H9 (cell line): ENCODE measurements around the gene TPCN2. TPM values are rescaled to one million over a fixed set of nuclear protein-coding genes. Genes with fewer than 3 reads are reported as not detected.

Experiments
- DNase-seq: peaks from one replicate; pipeline ENCODE4 v3.0.0-alpha.2; 2017
- H2AFZ ChIP-seq: one replicate; pipeline ENCODE4 v1.6.1; 2013; ENCODE audit warnings: mild to moderate bottlenecking, low read length, control low read depth, moderate library complexity
- H2AK5ac ChIP-seq: 2 replicates; pipeline ENCODE4 v1.6.1; 2013; ENCODE audit warnings: low read length, control low read depth, mixed read lengths; ENCODE audit not compliant: insufficient read length
- H2BK120ac ChIP-seq: one replicate; pipeline ENCODE4 v1.6.1; 2013; ENCODE audit warnings: low read depth, mild to moderate bottlenecking, low read length, control low read depth, inconsistent platforms; ENCODE audit not compliant: poor library complexity, severe bottlenecking
- H2BK12ac ChIP-seq: 2 replicates; pipeline ENCODE4 v1.6.1; 2013; ENCODE audit warnings: low read length, control low read depth, mixed read lengths, low read depth; ENCODE audit not compliant: insufficient read length
- H2BK15ac ChIP-seq: 2 replicates; pipeline ENCODE4 v1.6.1; 2013; ENCODE audit warnings: low read depth, low read length, control low read depth
- H2BK20ac ChIP-seq: one replicate; pipeline ENCODE4 v1.6.1; 2013; ENCODE audit warnings: low read depth, mild to moderate bottlenecking, low read length, control low read depth, inconsistent platforms; ENCODE audit not compliant: poor library complexity, severe bottlenecking
- H2BK5ac ChIP-seq: 2 replicates; pipeline ENCODE4 v1.6.1; 2013; ENCODE audit warnings: low read length, control low read depth, mixed read lengths; ENCODE audit not compliant: insufficient read length
- H3K14ac ChIP-seq: 2 replicates; pipeline ENCODE4 v1.6.1; 2013; ENCODE audit warnings: low read length, control low read depth; ENCODE audit not compliant: insufficient read depth
- H3K18ac ChIP-seq: 2 replicates; pipeline ENCODE4 v1.6.1; 2013; ENCODE audit warnings: low read depth, mild to moderate bottlenecking, mixed read lengths, low read length, control low read depth; ENCODE audit not compliant: insufficient read length
- H3K23ac ChIP-seq: 2 replicates; pipeline ENCODE4 v1.6.1; 2013; ENCODE audit warnings: low read length, control low read depth, mixed read lengths, low read depth; ENCODE audit not compliant: insufficient read length
- H3K23me2 ChIP-seq: 2 replicates; pipeline ENCODE4 v1.6.1; 2013; ENCODE audit warnings: low read depth, mild to moderate bottlenecking, mixed read lengths, low read length, control low read depth; ENCODE audit not compliant: insufficient read length, poor library complexity, severe bottlenecking
- H3K27ac ChIP-seq: 2 replicates; pipeline ENCODE4 v1.5.1; 2013; ENCODE audit warnings: low read length, control low read depth, mixed read lengths, low read depth; ENCODE audit not compliant: insufficient read length
- H3K27me3 ChIP-seq: 2 replicates; pipeline ENCODE4 v1.6.1; 2013; ENCODE audit warnings: low read length, control low read depth, inconsistent platforms; ENCODE audit not compliant: insufficient read depth
- H3K4ac ChIP-seq: 2 replicates; pipeline ENCODE4 v1.6.1; 2013; ENCODE audit warnings: low read depth, mild to moderate bottlenecking, control low read depth, inconsistent platforms, low read length, moderate library complexity
- H3K4me1 ChIP-seq: 2 replicates; pipeline ENCODE4 v1.6.1; 2013; ENCODE audit warnings: low read length, control low read depth, inconsistent platforms; ENCODE audit not compliant: insufficient read depth
- H3K4me2 ChIP-seq: 2 replicates; pipeline ENCODE4 v1.6.1; 2013; ENCODE audit warnings: low read length, control low read depth, mixed read lengths; ENCODE audit not compliant: insufficient read length, insufficient read depth
- H3K56ac ChIP-seq: 2 replicates; pipeline ENCODE4 v1.6.1; 2013; ENCODE audit warnings: low read depth, mild to moderate bottlenecking, mixed read lengths, low read length, control low read depth; ENCODE audit not compliant: insufficient read length
- H3K79me1 ChIP-seq: 2 replicates; pipeline ENCODE4 v1.6.1; 2013; ENCODE audit warnings: low read depth, mild to moderate bottlenecking, moderate library complexity, low read length, control low read depth, inconsistent platforms; ENCODE audit not compliant: insufficient read depth, poor library complexity, severe bottlenecking
- H3K79me2 ChIP-seq: 2 replicates; pipeline ENCODE4 v1.6.1; 2013; ENCODE audit warnings: low read length, control low read depth, inconsistent platforms; ENCODE audit not compliant: insufficient read depth
- H3K9ac ChIP-seq: 2 replicates; pipeline ENCODE4 v1.6.1; 2013; ENCODE audit warnings: low read length, control low read depth, mixed read lengths; ENCODE audit not compliant: insufficient read length; ENCODE audit errors: extremely low read depth
- H3K9me3 ChIP-seq: one replicate; pipeline ENCODE4 v1.6.1; 2013; ENCODE audit warnings: low read depth, low read length, inconsistent platforms; ENCODE audit not compliant: control insufficient read depth
- H3T11ph ChIP-seq: one replicate; pipeline ENCODE4 v1.6.1; 2013; ENCODE audit warnings: mild to moderate bottlenecking, low read length, control low read depth, inconsistent platforms
- H4K20me1 ChIP-seq: one replicate; pipeline ENCODE4 v1.6.1; 2013; ENCODE audit not compliant: control insufficient read depth, insufficient read length, insufficient read depth
- H4K5ac ChIP-seq: 2 replicates; pipeline ENCODE4 v1.6.1; 2013; ENCODE audit warnings: low read depth, mild to moderate bottlenecking, mixed read lengths, low read length, control low read depth; ENCODE audit not compliant: insufficient read length
- H4K8ac ChIP-seq: replicated peaks from 2 replicates; pipeline ENCODE4 v1.6.1; 2013; ENCODE audit warnings: low read length, control low read depth, mixed read lengths, low read depth; ENCODE audit not compliant: insufficient read length
- H4K91ac ChIP-seq: 2 replicates; pipeline ENCODE4 v1.6.1; 2013; ENCODE audit warnings: low read depth, mild to moderate bottlenecking, moderate library complexity, mixed read lengths, low read length, control low read depth; ENCODE audit not compliant: insufficient read length
- H3K27ac Mint-ChIP-seq, 3 experiments: 2 replicates in 2 of 3; 3 replicates in 1 of 3; pipeline ENCODE4 v1.8.0; 2020 to 2021; ENCODE audit warnings: mixed read lengths in 3 of 3, mild to moderate bottlenecking in 1 of 3, moderate library complexity in 1 of 3
- H3K27me3 Mint-ChIP-seq: 2 replicates; pipeline ENCODE4 v1.8.0; 2021; ENCODE audit warnings: low read depth, mild to moderate bottlenecking, moderate library complexity, mixed read lengths
- H3K36me3 Mint-ChIP-seq, 3 experiments: 2 replicates in 2 of 3; 3 replicates in 1 of 3; pipeline ENCODE4 v1.8.0; 2020 to 2021; ENCODE audit warnings: low read depth in 3 of 3, mixed read lengths in 3 of 3; ENCODE audit not compliant: insufficient read depth in 1 of 3
- H3K4me1 Mint-ChIP-seq, 2 experiments: 2 replicates each; pipeline ENCODE4 v1.8.0; 2020; ENCODE audit warnings: mixed read lengths in 2 of 2
- H3K4me3 Mint-ChIP-seq, 2 experiments: 2 replicates in 1 of 2; 3 replicates in 1 of 2; pipeline ENCODE4 v1.8.0; 2020 to 2021; ENCODE audit warnings: mild to moderate bottlenecking in 2 of 2, mixed read lengths in 2 of 2, moderate library complexity in 1 of 2
- H3K9me3 Mint-ChIP-seq, 2 experiments: 2 replicates in 1 of 2; 3 replicates in 1 of 2; pipeline ENCODE4 v1.8.0; 2020; ENCODE audit warnings: mild to moderate bottlenecking in 2 of 2, mixed read lengths in 2 of 2, moderate library complexity in 1 of 2
- WGBS: extraction: QIAGEN DNeasy Blood & Tissue Kit; methylation state at CpG from one replicate; pipeline ENCODE4 v1.1.7; 2013; ENCODE audit warnings: missing lambda C conversion rate, low lambda C conversion rate, mixed read lengths; ENCODE audit not compliant: insufficient read length; ENCODE audit errors: extremely low coverage; 5-methylcytosine and 5-hydroxymethylcytosine counted together
- total RNA-seq: library from RNA; stranded (reverse); gene quantifications from 2 replicates; pipeline ENCODE4 v1.2.1, GENCODE V29; 2021
- TF ChIP-seq, protein P1 (sequence below): fragments of 200-600 bp; sonication (generic); conservative IDR thresholded peaks from 3 replicates; pipeline ENCODE4 v1.8.0; 2021; ENCODE audit warnings: antibody characterized with exemption, mild to moderate bottlenecking

TPCN2 gene
- total RNA-seq, 1 experiment from 2014 or later: 16.8 TPM

DNA sequence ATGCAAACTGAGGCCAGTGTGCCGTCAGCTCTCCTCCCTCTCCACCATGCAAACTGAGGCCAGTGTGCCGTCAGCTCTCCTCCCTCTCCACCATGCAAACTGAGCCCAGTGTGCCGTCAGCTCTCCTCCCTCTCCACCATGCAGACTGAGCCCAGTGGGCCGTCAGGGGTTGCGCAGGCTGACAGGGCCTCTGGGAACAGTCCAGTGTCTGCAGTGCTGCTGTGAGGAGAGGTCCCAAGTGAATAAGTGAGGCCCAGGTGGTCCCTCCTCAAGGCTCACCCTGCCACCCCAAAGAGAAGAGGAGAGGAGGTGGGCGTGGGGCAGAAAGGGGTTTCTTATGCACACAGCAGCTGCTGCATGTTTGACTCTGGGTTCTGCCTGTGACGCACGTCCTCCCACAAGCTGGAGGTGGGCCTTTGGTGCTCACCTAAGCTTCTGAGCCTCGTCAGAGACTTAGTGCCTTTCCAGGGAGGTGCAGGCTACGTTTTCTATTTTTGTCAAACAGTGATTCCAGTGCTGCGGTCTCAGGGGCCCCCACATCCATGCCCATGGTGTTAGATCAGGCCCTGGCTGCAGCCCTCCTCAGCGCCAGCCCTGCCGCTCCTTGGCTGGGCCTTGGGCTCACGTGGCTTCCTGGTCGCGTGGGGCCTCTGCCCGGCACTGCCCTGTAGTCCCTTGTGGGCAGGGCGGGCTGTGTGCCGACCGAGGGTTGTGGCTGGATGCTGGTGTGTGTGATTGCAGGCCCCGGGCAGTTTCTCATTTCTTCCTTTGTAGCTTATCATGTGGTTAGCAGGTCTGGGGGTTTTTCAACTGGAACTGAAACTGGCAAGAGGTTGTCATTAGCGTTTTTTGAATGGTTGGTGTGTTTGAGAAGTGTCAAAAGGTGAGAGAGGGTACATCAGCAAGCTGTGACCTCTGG, 7.1 kb downstream of the TPCN2 start:
- H3K14ac ChIP-seq: no peak overlapping the region
- TF ChIP-seq, protein P1, sequence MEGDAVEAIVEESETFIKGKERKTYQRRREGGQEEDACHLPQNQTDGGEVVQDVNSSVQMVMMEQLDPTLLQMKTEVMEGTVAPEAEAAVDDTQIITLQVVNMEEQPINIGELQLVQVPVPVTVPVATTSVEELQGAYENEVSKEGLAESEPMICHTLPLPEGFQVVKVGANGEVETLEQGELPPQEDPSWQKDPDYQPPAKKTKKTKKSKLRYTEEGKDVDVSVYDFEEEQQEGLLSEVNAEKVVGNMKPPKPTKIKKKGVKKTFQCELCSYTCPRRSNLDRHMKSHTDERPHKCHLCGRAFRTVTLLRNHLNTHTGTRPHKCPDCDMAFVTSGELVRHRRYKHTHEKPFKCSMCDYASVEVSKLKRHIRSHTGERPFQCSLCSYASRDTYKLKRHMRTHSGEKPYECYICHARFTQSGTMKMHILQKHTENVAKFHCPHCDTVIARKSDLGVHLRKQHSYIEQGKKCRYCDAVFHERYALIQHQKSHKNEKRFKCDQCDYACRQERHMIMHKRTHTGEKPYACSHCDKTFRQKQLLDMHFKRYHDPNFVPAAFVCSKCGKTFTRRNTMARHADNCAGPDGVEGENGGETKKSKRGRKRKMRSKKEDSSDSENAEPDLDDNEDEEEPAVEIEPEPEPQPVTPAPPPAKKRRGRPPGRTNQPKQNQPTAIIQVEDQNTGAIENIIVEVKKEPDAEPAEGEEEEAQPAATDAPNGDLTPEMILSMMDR: no peak
- no peaks in the 10 kb centered on the region for H4K20me1 ChIP-seq
- H2AK5ac ChIP-seq: no peak overlapping the region
- Mint-ChIP-seq H3K4me1 (peaks cover 3 to 4% of the 10 kb centered on the region in 2 experiments; a peak in 3 of 4 replicates), H3K27ac (peak overlapping the region in 2 of 3 experiments; percentile 84 to 95; a peak in 2 of 7 replicates), H3K9me3 (no peaks in the 10 kb centered on the region), H3K4me3 (no peak overlapping the region), H3K27me3 (no peaks in the 10 kb centered on the region), H3K36me3 (peaks cover 0 to 19% (median 11%) of the 10 kb centered on the region in 3 experiments; a peak in 4 of 7 replicates)
- no peaks in the 10 kb centered on the region for H3K4me1 ChIP-seq
- H2BK15ac ChIP-seq: no peak overlapping the region
- no peak overlapping the region for H3K27ac ChIP-seq
- no peaks in the 10 kb centered on the region for H3K23me2 ChIP-seq
- H3K23ac ChIP-seq: no peak overlapping the region
- no peak overlapping the region for H3K4me2 ChIP-seq
- no peaks in the 10 kb centered on the region for H3K27me3 ChIP-seq
- H2BK120ac ChIP-seq: no peak overlapping the region
- H3T11ph ChIP-seq: no peak overlapping the region
- H3K9ac ChIP-seq: no peak overlapping the region
- no peak overlapping the region for H3K4ac ChIP-seq
- DNase-seq: no peak
- H3K79me2 ChIP-seq: peaks cover 11% of the 10 kb centered on the region; the same call in 1 of the 2 replicates
- no peak overlapping the region for H2BK12ac ChIP-seq
- no peak overlapping the region for H4K91ac ChIP-seq
- no CpG with 5 or more reads among the region's 22 CpGs for WGBS
- H3K56ac ChIP-seq: no peak overlapping the region
- no peak overlapping the region for H3K18ac ChIP-seq
- H2BK5ac ChIP-seq: no peak overlapping the region
- no peak overlapping the region for H4K5ac ChIP-seq
- no peak overlapping the region for H2BK20ac ChIP-seq
- no peak overlapping the region for H2AFZ ChIP-seq
- no peaks in the 10 kb centered on the region for H3K9me3 ChIP-seq
- H4K8ac ChIP-seq: no peak overlapping the region
- peaks cover 5% of the 10 kb centered on the region for H3K79me1 ChIP-seq
